Vagina (tissue), 2 donors: ENCODE measurements around the gene SST. TPM values are rescaled to one million over a fixed set of nuclear protein-coding genes. Genes with fewer than 3 reads are reported as not detected.
"Not testable (repeated sequence)": the region's sequence is repeated elsewhere in the genome, so short reads cannot be mapped to it uniquely, and the experiment has no call there.

Source experiments
- DNase-seq, 2 donors: peaks; one replicate each; pipeline ENCODE4 v3.0.0-alpha.2; 2017; ENCODE audit errors: extremely low spot score in 2 of 2
- H3K27ac ChIP-seq: fragments of 200-600 bp; sonication (generic); one replicate; pipeline ENCODE4 v1.5.1; 2019
- H3K27me3 ChIP-seq: fragments of 200-600 bp; sonication (generic); one replicate; pipeline ENCODE4 v1.5.1; 2019
- H3K36me3 ChIP-seq, 2 donors: fragments of 200-600 bp; sonication (generic); one replicate each; pipeline ENCODE4 v1.5.1; 2017 to 2019
- H3K4me1 ChIP-seq: fragments of 200-600 bp; sonication (generic); one replicate; pipeline ENCODE4 v1.5.1; 2019
- H3K4me3 ChIP-seq, 2 donors: fragments of 200-600 bp; sonication (generic); 1 replicate in 1 of 2; 2 replicates in 1 of 2; pipeline ENCODE4 v1.5.1; 2016 to 2019
- H3K9me3 ChIP-seq: fragments of 200-600 bp; sonication (generic); one replicate; pipeline ENCODE4 v1.5.1; 2019
- POLR2A ChIP-seq, 2 donors: fragments of 450-650 bp; IDR thresholded peaks; one replicate each; pipeline ENCODE4 v1.6.1; 2017; ENCODE audit warnings: antibody characterized with exemption in 2 of 2, mild to moderate bottlenecking in 2 of 2, moderate library complexity in 2 of 2
- POLR2AphosphoS5 ChIP-seq, 2 donors: sonication (generic); formaldehyde crosslinking; IDR thresholded peaks; one replicate each; pipeline ENCODE4 v1.9.0; 2017; ENCODE audit warnings: antibody characterized with exemption in 2 of 2, mild to moderate bottlenecking in 2 of 2, low read depth in 1 of 2; ENCODE audit not compliant: insufficient read depth in 1 of 2
- intact Hi-C: fragments of 100-400 bp; cut with DNase I; formaldehyde crosslinking; loops from one replicate; pipeline ENCODE4 v1.15.1; 2023
- total RNA-seq: library from RNA; depleted of rRNA; stranded (reverse); fragments of >200 nt; gene quantifications from one replicate; pipeline ENCODE4 v1.2.3, GENCODE V29; 2016
- TF ChIP-seq, protein P1 (sequence below), 3 experiments: fragments of 450-650 bp in 2 of 3; fragments of 200-600 bp in 1 of 3; sonication (generic) in 1 of 3; IDR thresholded peaks; one replicate each; pipeline ENCODE4 v1.5.1; 2017 to 2019; ENCODE audit warnings: antibody characterized with exemption in 3 of 3, mild to moderate bottlenecking in 2 of 3, moderate library complexity in 2 of 3

Gene SST
- total RNA-seq, 1 donor from 2014 or later = 23.8 TPM

DNA sequence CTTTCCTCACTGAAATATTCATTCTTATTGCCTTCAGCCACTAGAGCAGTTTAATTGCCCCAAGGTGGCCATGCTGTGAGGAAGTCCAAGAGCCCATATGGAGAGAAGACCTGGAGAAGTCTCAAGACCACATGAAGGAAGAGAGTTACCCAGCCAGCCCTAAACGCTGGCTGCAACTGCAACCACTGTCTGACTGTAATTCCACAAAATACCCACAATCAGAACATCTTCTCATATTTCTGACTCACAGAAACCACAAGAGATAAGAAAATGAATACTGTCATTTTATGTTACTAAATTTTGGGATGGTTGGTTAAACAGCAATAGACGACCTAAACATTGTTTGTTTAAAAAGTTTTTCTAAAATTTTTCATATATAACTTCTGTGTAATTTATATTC is 14.7 kb upstream of the SST start:
- TF ChIP-seq POLR2A (IDR thresholded peaks at IDR 0.05) = no peak
- no peak for TF ChIP-seq POLR2AphosphoS5 (IDR thresholded peaks at IDR 0.05; ENCODE audit: insufficient read depth in 1 of 2, low read depth in 1 of 2)
- intact Hi-C loops = no loop called here
- no peaks in the 10 kb centered on the region for H3K27me3 ChIP-seq
- H3K9me3 ChIP-seq = peaks cover 3% of the 10 kb centered on the region
- H3K36me3 ChIP-seq = no peaks in the 10 kb centered on the region
- H3K27ac ChIP-seq = no peak overlapping the region
- no peaks in the 10 kb centered on the region for H3K4me1 ChIP-seq
- no peak for DNase-seq
- no peak overlapping the region for H3K4me3 ChIP-seq

DNA sequence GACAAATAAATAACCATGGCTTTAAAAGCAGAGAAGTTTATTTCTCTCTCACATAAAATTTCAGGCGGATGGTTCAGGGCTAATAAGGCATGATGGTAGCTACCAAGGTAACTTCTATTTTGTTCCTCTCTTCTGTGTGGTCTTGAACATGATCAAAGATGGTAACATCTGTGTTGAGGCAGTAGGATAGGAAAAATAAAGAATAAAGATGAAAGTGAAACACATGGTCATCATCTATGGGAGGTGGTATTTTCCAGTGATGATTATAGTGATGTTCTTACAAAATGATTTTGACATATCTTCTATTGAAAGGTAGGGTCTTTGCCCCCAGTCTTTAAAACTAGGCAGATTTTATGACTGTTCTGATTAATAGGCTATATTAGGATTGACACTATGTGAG is 14.2 kb upstream of the SST start:
- intact Hi-C loops = no loop called here
- no peak for DNase-seq
- Histone ChIP-seq H3K27me3 (no peaks in the 10 kb centered on the region), H3K4me3 (no peak overlapping the region), H3K9me3 (peaks cover 3% of the 10 kb centered on the region), H3K27ac (no peak overlapping the region), H3K36me3 (no peaks in the 10 kb centered on the region), H3K4me1 (no peaks in the 10 kb centered on the region)
- TF ChIP-seq POLR2A (IDR thresholded peaks at IDR 0.05) (no peak), POLR2AphosphoS5 (IDR thresholded peaks at IDR 0.05; ENCODE audit: insufficient read depth in 1 of 2, low read depth in 1 of 2) (no peak)
- TF ChIP-seq, protein P1, sequence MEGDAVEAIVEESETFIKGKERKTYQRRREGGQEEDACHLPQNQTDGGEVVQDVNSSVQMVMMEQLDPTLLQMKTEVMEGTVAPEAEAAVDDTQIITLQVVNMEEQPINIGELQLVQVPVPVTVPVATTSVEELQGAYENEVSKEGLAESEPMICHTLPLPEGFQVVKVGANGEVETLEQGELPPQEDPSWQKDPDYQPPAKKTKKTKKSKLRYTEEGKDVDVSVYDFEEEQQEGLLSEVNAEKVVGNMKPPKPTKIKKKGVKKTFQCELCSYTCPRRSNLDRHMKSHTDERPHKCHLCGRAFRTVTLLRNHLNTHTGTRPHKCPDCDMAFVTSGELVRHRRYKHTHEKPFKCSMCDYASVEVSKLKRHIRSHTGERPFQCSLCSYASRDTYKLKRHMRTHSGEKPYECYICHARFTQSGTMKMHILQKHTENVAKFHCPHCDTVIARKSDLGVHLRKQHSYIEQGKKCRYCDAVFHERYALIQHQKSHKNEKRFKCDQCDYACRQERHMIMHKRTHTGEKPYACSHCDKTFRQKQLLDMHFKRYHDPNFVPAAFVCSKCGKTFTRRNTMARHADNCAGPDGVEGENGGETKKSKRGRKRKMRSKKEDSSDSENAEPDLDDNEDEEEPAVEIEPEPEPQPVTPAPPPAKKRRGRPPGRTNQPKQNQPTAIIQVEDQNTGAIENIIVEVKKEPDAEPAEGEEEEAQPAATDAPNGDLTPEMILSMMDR (IDR thresholded peaks at IDR 0.05) = no peak

DNA sequence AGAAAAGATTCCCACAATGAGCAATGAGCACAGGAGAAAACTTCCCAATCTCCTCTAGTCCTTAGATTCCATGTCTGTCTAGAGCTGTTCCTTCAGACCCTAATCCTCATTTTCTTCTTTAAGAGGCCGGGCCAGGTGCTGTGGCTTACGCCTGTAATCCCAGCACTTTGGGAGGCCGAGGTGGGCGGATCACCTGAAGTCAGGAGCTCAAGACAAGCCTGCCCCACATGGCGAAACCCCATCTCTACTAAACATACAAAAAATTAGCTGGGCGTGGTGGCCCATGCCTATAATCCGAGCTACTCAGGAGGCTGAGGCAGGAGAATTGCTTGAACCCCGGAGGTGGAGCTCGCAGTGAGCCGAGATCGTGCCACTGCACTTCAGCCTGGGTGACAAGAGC is 11.6 kb upstream of the SST start:
- H3K4me3 ChIP-seq, DNase-seq, H3K4me1 ChIP-seq, intact Hi-C loops, H3K9me3 ChIP-seq, H3K36me3 ChIP-seq, H3K27me3 ChIP-seq, H3K27ac ChIP-seq: not testable (repeated sequence)

DNA sequence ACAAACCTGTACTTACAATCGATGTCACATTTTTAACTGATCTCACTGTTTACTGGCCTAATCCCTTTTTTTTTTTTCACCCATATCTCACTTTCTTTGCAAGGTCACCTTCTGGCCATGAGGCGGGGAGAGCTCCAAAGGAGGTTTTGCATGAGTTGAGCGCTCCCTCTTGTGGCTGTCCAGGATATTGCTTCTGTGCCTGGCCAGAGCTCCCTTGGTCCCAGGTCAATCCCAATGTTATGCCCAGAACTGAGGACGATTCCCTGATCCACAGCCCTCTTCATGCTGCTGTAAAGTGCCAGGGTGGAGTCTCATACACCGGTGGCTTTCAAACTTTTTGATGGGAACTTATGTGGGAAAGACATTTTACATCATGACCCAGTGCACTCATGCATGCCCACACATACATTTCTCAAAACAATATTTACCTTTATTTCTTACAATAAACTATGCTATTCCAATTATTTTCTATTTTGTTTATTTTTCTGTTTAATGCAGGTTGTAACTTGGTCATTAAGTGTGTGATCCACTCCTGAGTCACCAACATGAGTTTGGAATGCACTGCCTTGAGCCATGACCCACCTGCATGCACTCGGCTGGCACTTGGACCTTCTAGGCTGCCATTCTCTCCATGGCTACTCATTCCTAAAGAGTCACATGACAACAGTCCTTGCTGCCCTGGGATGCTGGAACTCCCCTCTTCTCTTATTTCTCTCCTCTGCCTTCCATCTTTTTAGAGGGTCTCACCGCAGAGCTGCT is 9.6 kb upstream of the SST start:
- H3K27me3 ChIP-seq = no peaks in the 10 kb centered on the region
- H3K36me3 ChIP-seq = no peaks in the 10 kb centered on the region
- TF ChIP-seq, protein P1 (IDR thresholded peaks at IDR 0.05) = peak; percentile 74 to 92 (median 83)
- no peak for TF ChIP-seq POLR2A (IDR thresholded peaks at IDR 0.05)
- DNase-seq = no peak
- no peaks in the 10 kb centered on the region for H3K4me1 ChIP-seq
- H3K4me3 ChIP-seq = no peak overlapping the region
- intact Hi-C loops = loop anchor here (5.0 kb wide), 2 partner anchors 363 to 463 kb away; no protein-coding TSS in a partner anchor
- no peaks in the 10 kb centered on the region for H3K9me3 ChIP-seq
- H3K27ac ChIP-seq = no peak overlapping the region

- Histone ChIP-seq H3K4me1 (no peaks in the 10 kb centered on the region), H3K4me3 (no peak overlapping the region), H3K27me3 (no peaks in the 10 kb centered on the region), H3K27ac (no peak overlapping the region), H3K36me3 (no peaks in the 10 kb centered on the region), H3K9me3 (no peaks in the 10 kb centered on the region)
- intact Hi-C loops = loop anchor here (5.0 kb wide), 2 partner anchors 361 to 461 kb away; no protein-coding TSS in a partner anchor
- no peak for DNase-seq
- TF ChIP-seq POLR2AphosphoS5 (IDR thresholded peaks at IDR 0.05; ENCODE audit: insufficient read depth in 1 of 2, low read depth in 1 of 2) (no peak), POLR2A (IDR thresholded peaks at IDR 0.05) (no peak)
- TF ChIP-seq, protein P1 (IDR thresholded peaks at IDR 0.05) = peak; percentile 17 to 56 (median 24)
Observed at GRCh38 chr3:187678726-187679268, 8.6 kb upstream of the SST start.

DNA sequence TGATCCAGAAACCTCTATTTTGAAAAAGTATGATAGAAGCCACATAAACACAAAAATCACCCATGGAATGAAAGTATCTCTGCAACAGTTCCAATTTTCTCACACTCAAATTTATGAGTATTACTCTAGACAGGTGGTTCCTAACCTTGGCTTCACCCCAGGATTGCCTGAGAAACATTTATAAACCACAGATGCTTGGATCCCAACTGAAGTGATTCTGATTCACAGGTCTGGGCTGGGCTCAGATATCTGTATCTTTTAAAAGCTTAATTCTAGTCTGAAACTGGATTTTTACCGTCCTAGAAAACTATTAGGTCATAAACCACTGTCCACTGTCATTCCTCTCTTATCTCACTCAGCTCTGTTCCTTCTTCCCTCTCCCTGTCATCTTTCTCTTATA is 7.4 kb upstream of the SST start:
- Histone ChIP-seq H3K27me3 (no peaks in the 10 kb centered on the region), H3K36me3 (no peaks in the 10 kb centered on the region), H3K4me1 (no peaks in the 10 kb centered on the region), H3K9me3 (no peaks in the 10 kb centered on the region), H3K27ac (no peak overlapping the region), H3K4me3 (no peak overlapping the region)
- TF ChIP-seq POLR2AphosphoS5 (IDR thresholded peaks at IDR 0.05; ENCODE audit: insufficient read depth in 1 of 2, low read depth in 1 of 2) = no peak
- TF ChIP-seq POLR2A (IDR thresholded peaks at IDR 0.05) = no peak
- TF ChIP-seq, protein P1 (IDR thresholded peaks at IDR 0.05) = no peak
- intact Hi-C loops = loop anchor here (5.0 kb wide), 2 partner anchors 360 to 460 kb away; no protein-coding TSS in a partner anchor
- DNase-seq = no peak
